ENCODE measurements around the gene EIF2S3B.

DNA sequence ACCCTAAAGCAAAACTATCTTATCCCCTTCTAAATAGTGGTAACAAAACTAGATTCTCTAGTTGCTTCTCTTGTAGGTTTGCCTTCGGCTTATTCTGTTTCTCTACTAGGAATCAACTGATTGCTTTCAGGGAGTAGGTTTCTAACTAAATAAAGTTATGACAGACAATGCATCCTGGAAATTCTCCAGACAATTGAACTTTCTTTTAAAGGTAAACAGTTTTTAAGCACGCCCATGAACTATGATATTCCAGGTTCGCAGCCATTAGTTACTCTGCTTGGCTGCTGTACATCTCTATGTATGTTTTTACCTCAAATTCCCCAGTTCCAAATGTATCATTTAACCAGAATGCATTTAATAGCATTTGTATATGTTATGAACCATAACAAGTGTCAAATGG, 23.9 kb downstream of the EIF2S3B start:
- TF ChIP-seq, protein P1, sequence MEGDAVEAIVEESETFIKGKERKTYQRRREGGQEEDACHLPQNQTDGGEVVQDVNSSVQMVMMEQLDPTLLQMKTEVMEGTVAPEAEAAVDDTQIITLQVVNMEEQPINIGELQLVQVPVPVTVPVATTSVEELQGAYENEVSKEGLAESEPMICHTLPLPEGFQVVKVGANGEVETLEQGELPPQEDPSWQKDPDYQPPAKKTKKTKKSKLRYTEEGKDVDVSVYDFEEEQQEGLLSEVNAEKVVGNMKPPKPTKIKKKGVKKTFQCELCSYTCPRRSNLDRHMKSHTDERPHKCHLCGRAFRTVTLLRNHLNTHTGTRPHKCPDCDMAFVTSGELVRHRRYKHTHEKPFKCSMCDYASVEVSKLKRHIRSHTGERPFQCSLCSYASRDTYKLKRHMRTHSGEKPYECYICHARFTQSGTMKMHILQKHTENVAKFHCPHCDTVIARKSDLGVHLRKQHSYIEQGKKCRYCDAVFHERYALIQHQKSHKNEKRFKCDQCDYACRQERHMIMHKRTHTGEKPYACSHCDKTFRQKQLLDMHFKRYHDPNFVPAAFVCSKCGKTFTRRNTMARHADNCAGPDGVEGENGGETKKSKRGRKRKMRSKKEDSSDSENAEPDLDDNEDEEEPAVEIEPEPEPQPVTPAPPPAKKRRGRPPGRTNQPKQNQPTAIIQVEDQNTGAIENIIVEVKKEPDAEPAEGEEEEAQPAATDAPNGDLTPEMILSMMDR (IDR thresholded peaks at IDR 0.05; ENCODE audit: poor library complexity), result no peak
- TF ChIP-seq EZH2 (IDR thresholded peaks at IDR 0.05; ENCODE audit: borderline replicate concordance), result no peak
- no peak for TF ChIP-seq EZH2phosphoT487 (IDR thresholded peaks at IDR 0.05; ENCODE audit: low read depth, severe bottlenecking, unreplicated experiment)

Measured in hepatocyte (in vitro differentiated cells).